HG03196 (cell line): Measurements from ENCODE around the gene ATOX1.
"Not testable (repeated sequence)": the region's sequence is repeated elsewhere in the genome, so short reads cannot be mapped to it uniquely, and the experiment has no call there.

ENCODE experiments used
- ATAC-seq: cut with Tn5 transposase; IDR thresholded peaks from one replicate; pipeline ENCODE4 v1.9.1; 2021; ENCODE audit not compliant: unreplicated experiment

The ATOX1 gene

GRCh38 chr5:151699071-151699901, 59.1 kb downstream of the ATOX1 start:
- no peak for ATAC-seq

- ATAC-seq = not testable (repeated sequence)
These were observed 60.4 kb downstream of the ATOX1 start for GRCh38 chr5:151698081-151698480.

- no peak for ATAC-seq
These were observed 61.0 kb downstream of the ATOX1 start for GRCh38 chr5:151697452-151697851.

- ATAC-seq = no peak
These were observed 61.9 kb downstream of the ATOX1 start for GRCh38 chr5:151696470-151697061.

- ATAC-seq = no peak
These were observed 63.0 kb downstream of the ATOX1 start for GRCh38 chr5:151695464-151695863.

GRCh38 chr5:151694035-151694485, 64.4 kb downstream of the ATOX1 start:
- no peak for ATAC-seq
